Stomach (tissue), 4 donors: ENCODE measurements around the gene PLXND1.

Experiments used
- CTCF ChIP-seq, 7 experiments: fragments of 450-650 bp in 4 of 7; fragments of 200-600 bp in 3 of 7; sonication (generic) in 3 of 7; IDR thresholded peaks; one replicate each; pipeline ENCODE4 v1.5.1; 2016 to 2019; ENCODE audit warnings: antibody characterized with exemption in 7 of 7, control low read depth in 2 of 7, mild to moderate bottlenecking in 1 of 7
- EP300 ChIP-seq: sonication (generic); formaldehyde crosslinking; IDR thresholded peaks from one replicate; pipeline ENCODE4 v1.6.1; 2017; ENCODE audit warnings: antibody characterized with exemption
- POLR2AphosphoS5 ChIP-seq, 3 donors: sonication (generic); formaldehyde crosslinking; IDR thresholded peaks; one replicate each; pipeline ENCODE4 v1.6.1; 2016; ENCODE audit warnings: antibody characterized with exemption in 3 of 3

GRCh38 chr3:129611812-129612533 is 5.5 kb upstream of the PLXND1 start:
- TF ChIP-seq CTCF (IDR thresholded peaks at IDR 0.05) (no peak), POLR2AphosphoS5 (IDR thresholded peaks at IDR 0.05) (no peak), EP300 (no peak)
